ENCODE measurements around the gene TAAR2.
"Not testable (repeated sequence)": the region's sequence is repeated elsewhere in the genome, so short reads cannot be mapped to it uniquely, and the experiment has no call there.

The TAAR2 gene

GRCh38 chr6:132624175-132624574, at the start of gene TAAR2:
Gene TAAR2, minus strand, starts transcription at chr6:132624275. Its CDS starts 0 bp downstream, at chr6:132624275.
- DNase-seq, result no peak

GRCh38 chr6:132673376-132674094, 49.5 kb upstream of the TAAR2 start:
- DNase-seq, result no peak

- DNase-seq, result no peak
Observed at GRCh38 chr6:132671295-132671694, 47.2 kb upstream of the TAAR2 start.

GRCh38 chr6:132669690-132670291, 45.7 kb upstream of the TAAR2 start:
- peak; percentile 2 for DNase-seq

GRCh38 chr6:132666118-132666517, 42.0 kb upstream of the TAAR2 start:
- no peak for DNase-seq

- no peak for DNase-seq
Observed at GRCh38 chr6:132664309-132665034, 40.4 kb upstream of the TAAR2 start.

- DNase-seq, result no peak
Observed at GRCh38 chr6:132663661-132664060, 39.6 kb upstream of the TAAR2 start.

- no peak for DNase-seq
Observed at GRCh38 chr6:132661906-132662305, 37.8 kb upstream of the TAAR2 start.

- DNase-seq, result no peak
Observed at GRCh38 chr6:132659082-132659481, 35.0 kb upstream of the TAAR2 start, which contains the start of gene TAAR1. Gene TAAR1, minus strand, starts transcription at chr6:132659182. Its CDS starts 13,179 bp downstream, at chr6:132646003.

- DNase-seq, result no peak
Observed at GRCh38 chr6:132651062-132651461, 27.0 kb upstream of the TAAR2 start.

GRCh38 chr6:132650429-132650828, 26.4 kb upstream of the TAAR2 start:
- DNase-seq, result no peak

- no peak for DNase-seq
Observed at GRCh38 chr6:132648828-132649227, 24.8 kb upstream of the TAAR2 start.

GRCh38 chr6:132648356-132648755, 24.3 kb upstream of the TAAR2 start:
- no peak for DNase-seq

- DNase-seq, result no peak
Observed at GRCh38 chr6:132643547-132643946, 19.5 kb upstream of the TAAR2 start.

GRCh38 chr6:132637135-132637534, 13.1 kb upstream of the TAAR2 start:
- not testable (repeated sequence) for DNase-seq

GRCh38 chr6:132635906-132636305, 11.8 kb upstream of the TAAR2 start:
- DNase-seq, result not testable (repeated sequence)

- not testable (repeated sequence) for DNase-seq
Observed at GRCh38 chr6:132635288-132635687, 11.2 kb upstream of the TAAR2 start.

- no peak for DNase-seq
Observed at GRCh38 chr6:132634796-132635195, 10.7 kb upstream of the TAAR2 start.

- no peak for DNase-seq
Observed at GRCh38 chr6:132633362-132633761, 9.3 kb upstream of the TAAR2 start.

GRCh38 chr6:132623106-132623845, 799 bp downstream of the TAAR2 start:
- DNase-seq, result no peak

- DNase-seq, result no peak
Observed at GRCh38 chr6:132616677-132617076, 7.4 kb downstream of the TAAR2 start.

GRCh38 chr6:132614554-132614953, 9.5 kb downstream of the TAAR2 start:
- no peak for DNase-seq

GRCh38 chr6:132612449-132613108, 11.5 kb downstream of the TAAR2 start:
- DNase-seq, result no peak
